ENCODE results near the gene KLK15. TPM values are rescaled to one million over a fixed set of nuclear protein-coding genes. Genes with fewer than 3 reads are reported as not detected.

KLK15 gene
- total and polyA plus RNA-seq, 2 donors (not counting 3 experiments of a cell fraction or from before 2014, with no cell fraction given): not detected

GRCh38 chr19:50797429-50797780, 36.0 kb downstream of the KLK15 start:
- H3K27ac ChIP-seq (ENCODE audit: insufficient read depth, low read depth, low read length): no peak overlapping the region
- TF ChIP-seq MYC (IDR thresholded peaks at IDR 0.05; ENCODE audit: low read depth, low read length): no peak
- TF ChIP-seq EZH2 (IDR thresholded peaks at IDR 0.05; ENCODE audit: borderline replicate concordance, low read depth, low read length, severe bottlenecking): no peak
- TF ChIP-seq GATA2 (IDR thresholded peaks at IDR 0.05; ENCODE audit: insufficient read depth, insufficient read length, low read depth, low read length): no peak
- DNase-seq (ENCODE audit: low read depth, low spot score): no peak
- H3K79me2 ChIP-seq (ENCODE audit: control insufficient read depth, insufficient read depth, low read length): peaks cover 30% of the 10 kb centered on the region
- ChIA-PET CTCF (interaction anchor here (1.9 kb wide), 1 partner anchor 14 kb away, joined by 7 read pairs; no protein-coding TSS in a partner anchor), POLR2A (no interaction called here)
- no peaks in the 10 kb centered on the region for H4K20me1 ChIP-seq (replicated peaks; ENCODE audit: control insufficient read depth, extremely low read depth, insufficient read depth, low read length)
- H2AFZ ChIP-seq (ENCODE audit: low read depth, low read length): no peak overlapping the region
- intact Hi-C loops (cut with micrococcal nuclease) (no loop called here), dilution Hi-C loops (cut with MboI; ENCODE audit: extremely low pct_ligation_motif_present, low sequenced_read_pairs) (no loop called here)
- no peaks in the 10 kb centered on the region for H3K9me3 ChIP-seq (replicated peaks; ENCODE audit: control insufficient read depth, insufficient read depth, low read length)
- no peak overlapping the region for H3K9ac ChIP-seq (replicated peaks; ENCODE audit: extremely low read depth, insufficient read depth, low read length)
- no peak overlapping the region for H3K4me2 ChIP-seq (ENCODE audit: insufficient read depth, low read length)
- no peaks in the 10 kb centered on the region for H3K27me3 ChIP-seq (ENCODE audit: control insufficient read depth in 2 of 2, insufficient read depth in 2 of 2, low read length in 2 of 2)
- H3K4me1 ChIP-seq (ENCODE audit: control insufficient read depth, extremely low read depth, insufficient read depth, low read length): no peaks in the 10 kb centered on the region
- BruUV-seq (replicated peaks): no TSS peak
- H3K4me3 ChIP-seq (replicated peaks in 1 of 3; ENCODE audit: insufficient read depth in 1 of 3, low read depth in 1 of 3, low read length in 3 of 3): no peak overlapping the region
- FAIRE-seq: no peak
- H3K36me3 ChIP-seq (ENCODE audit: control insufficient read depth in 2 of 2, extremely low read depth in 1 of 2, insufficient read depth in 2 of 2, low read length in 2 of 2): peaks cover 19 to 22% of the 10 kb centered on the region in 2 experiments
- no peaks in the 10 kb centered on the region for H3K9me1 ChIP-seq (replicated peaks; ENCODE audit: control insufficient read depth, extremely low read depth, insufficient read depth, low read length)

DNA sequence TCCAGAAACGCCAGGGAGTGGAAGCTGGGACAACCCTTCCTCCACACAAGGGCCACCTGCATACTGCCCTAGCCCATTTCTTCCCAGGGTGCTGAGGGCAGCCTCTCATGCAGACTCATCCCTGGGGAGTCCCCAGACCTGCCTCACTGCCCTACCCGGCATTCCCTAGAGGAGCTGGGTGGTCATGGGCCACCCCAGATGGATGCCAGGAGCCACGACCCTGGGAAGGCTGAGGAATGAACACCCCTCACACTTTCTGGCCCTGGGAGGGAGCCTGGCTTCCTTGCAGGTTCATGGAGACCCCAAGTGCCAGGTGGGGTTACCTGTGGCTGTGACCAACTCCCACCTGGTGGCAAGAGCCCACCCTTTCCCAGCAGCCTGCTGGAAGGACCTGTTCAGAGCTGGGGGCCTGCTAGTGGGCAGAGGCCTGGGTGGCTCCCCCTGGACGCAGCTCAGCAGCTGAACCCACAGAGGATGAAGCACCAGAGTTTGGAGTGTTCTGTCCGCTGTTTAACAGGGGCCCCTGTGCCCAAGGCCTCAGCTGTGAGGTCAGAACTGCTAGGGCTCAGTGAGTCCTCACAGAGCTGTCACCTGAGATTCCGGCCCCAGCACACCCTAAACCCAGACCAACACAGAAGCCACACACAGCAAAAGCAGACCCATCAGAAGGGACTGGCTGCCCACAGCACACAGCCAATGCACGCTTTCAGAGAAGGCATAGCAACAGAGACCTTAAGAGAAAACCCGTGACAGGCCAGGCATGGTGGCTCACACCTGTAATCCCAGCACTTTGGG, 36.5 kb downstream of the KLK15 start:
- FAIRE-seq (no peak), DNase-seq (ENCODE audit: low read depth, low spot score) (no peak)
- CTCF ChIA-PET: interaction anchor here (1.9 kb wide), 1 partner anchor 13 kb away, joined by 7 read pairs; no protein-coding TSS in a partner anchor
- Histone ChIP-seq H3K79me2 (ENCODE audit: control insufficient read depth, insufficient read depth, low read length) (peaks cover 24% of the 10 kb centered on the region), H3K27ac (ENCODE audit: insufficient read depth, low read depth, low read length) (no peak overlapping the region), H3K36me3 (ENCODE audit: control insufficient read depth in 2 of 2, extremely low read depth in 1 of 2, insufficient read depth in 2 of 2, low read length in 2 of 2) (peaks cover 15 to 22% of the 10 kb centered on the region in 2 experiments), H3K9ac (replicated peaks; ENCODE audit: extremely low read depth, insufficient read depth, low read length) (no peak overlapping the region), H2AFZ (ENCODE audit: low read depth, low read length) (no peak overlapping the region), H3K27me3 (ENCODE audit: control insufficient read depth in 2 of 2, insufficient read depth in 2 of 2, low read length in 2 of 2) (no peaks in the 10 kb centered on the region), H3K4me2 (ENCODE audit: insufficient read depth, low read length) (no peak overlapping the region), H3K4me3 (replicated peaks in 1 of 3; ENCODE audit: insufficient read depth in 1 of 3, low read depth in 1 of 3, low read length in 3 of 3) (no peak overlapping the region), H3K4me1 (ENCODE audit: control insufficient read depth, extremely low read depth, insufficient read depth, low read length) (no peaks in the 10 kb centered on the region), H4K20me1 (replicated peaks; ENCODE audit: control insufficient read depth, extremely low read depth, insufficient read depth, low read length) (no peaks in the 10 kb centered on the region), H3K9me1 (replicated peaks; ENCODE audit: control insufficient read depth, extremely low read depth, insufficient read depth, low read length) (no peaks in the 10 kb centered on the region), H3K9me3 (replicated peaks; ENCODE audit: control insufficient read depth, insufficient read depth, low read length) (no peaks in the 10 kb centered on the region)
- dilution Hi-C loops (cut with MboI; ENCODE audit: extremely low pct_ligation_motif_present, low sequenced_read_pairs): no loop called here
- BruUV-seq (replicated peaks): no TSS peak
- TF ChIP-seq POLR2A (IDR thresholded peaks at IDR 0.05; ENCODE audit: low read depth, low read length): no peak
- no peak for TF ChIP-seq MYC (IDR thresholded peaks at IDR 0.05; ENCODE audit: low read depth, low read length)
- TF ChIP-seq GATA2 (IDR thresholded peaks at IDR 0.05; ENCODE audit: insufficient read depth, insufficient read length, low read depth, low read length): no peak
- TF ChIP-seq POLR2AphosphoS5 (IDR thresholded peaks at IDR 0.05; ENCODE audit: insufficient read depth, low read depth, low read length): no peak
- no peak for TF ChIP-seq JUN (IDR thresholded peaks at IDR 0.05; ENCODE audit: borderline replicate concordance, insufficient read depth, insufficient read length, low read depth)
- TF ChIP-seq, protein P1, sequence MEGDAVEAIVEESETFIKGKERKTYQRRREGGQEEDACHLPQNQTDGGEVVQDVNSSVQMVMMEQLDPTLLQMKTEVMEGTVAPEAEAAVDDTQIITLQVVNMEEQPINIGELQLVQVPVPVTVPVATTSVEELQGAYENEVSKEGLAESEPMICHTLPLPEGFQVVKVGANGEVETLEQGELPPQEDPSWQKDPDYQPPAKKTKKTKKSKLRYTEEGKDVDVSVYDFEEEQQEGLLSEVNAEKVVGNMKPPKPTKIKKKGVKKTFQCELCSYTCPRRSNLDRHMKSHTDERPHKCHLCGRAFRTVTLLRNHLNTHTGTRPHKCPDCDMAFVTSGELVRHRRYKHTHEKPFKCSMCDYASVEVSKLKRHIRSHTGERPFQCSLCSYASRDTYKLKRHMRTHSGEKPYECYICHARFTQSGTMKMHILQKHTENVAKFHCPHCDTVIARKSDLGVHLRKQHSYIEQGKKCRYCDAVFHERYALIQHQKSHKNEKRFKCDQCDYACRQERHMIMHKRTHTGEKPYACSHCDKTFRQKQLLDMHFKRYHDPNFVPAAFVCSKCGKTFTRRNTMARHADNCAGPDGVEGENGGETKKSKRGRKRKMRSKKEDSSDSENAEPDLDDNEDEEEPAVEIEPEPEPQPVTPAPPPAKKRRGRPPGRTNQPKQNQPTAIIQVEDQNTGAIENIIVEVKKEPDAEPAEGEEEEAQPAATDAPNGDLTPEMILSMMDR (IDR thresholded peaks at IDR 0.05; ENCODE audit: extremely low read depth in 1 of 2, insufficient read depth in 1 of 2, low read depth in 1 of 2, low read length in 2 of 2): no peak
- POLR2A ChIA-PET: interaction anchor here (2.1 kb wide), 1 partner anchor 8 kb away, joined by 6 read pairs; no protein-coding TSS in a partner anchor
- intact Hi-C loops (cut with micrococcal nuclease): no loop called here

Measured in endothelial cell of umbilical vein (primary cell).